AG09319 (cell line): ENCODE results near the gene NLGN1.

Experiments used
- DNase-seq: peaks from one replicate; pipeline ENCODE4 v3.0.0-alpha.2; 2010; ENCODE audit warnings: low read depth; ENCODE audit errors: extremely low read depth
- TF ChIP-seq, protein P1 (sequence below): IDR thresholded peaks from 2 replicates; pipeline ENCODE4 v1.5.1; 2011; ENCODE audit warnings: low read depth, mild to moderate bottlenecking, inconsistent platforms, low read length, moderate library complexity

NLGN1 gene

DNA sequence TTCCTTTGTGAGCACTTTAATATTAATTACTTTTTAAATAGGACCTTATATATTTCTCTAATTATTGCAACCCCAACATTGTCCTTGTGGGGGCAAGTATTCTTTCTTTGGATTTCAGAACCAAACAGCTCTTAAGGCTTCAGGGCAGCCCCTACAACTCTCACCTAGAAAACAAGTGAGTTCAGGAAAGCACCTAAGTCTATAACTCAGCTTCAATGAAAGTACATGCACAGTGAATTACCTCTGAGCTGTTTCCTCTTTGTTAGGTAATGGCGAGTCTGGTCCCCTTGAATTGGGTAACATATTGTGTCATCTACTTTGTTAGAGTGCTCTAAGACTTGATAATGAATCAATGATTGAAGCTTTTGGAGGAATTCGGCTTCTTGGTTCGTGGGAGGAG is 545.7 kb downstream of the NLGN1 start:
- TF ChIP-seq, protein P1, sequence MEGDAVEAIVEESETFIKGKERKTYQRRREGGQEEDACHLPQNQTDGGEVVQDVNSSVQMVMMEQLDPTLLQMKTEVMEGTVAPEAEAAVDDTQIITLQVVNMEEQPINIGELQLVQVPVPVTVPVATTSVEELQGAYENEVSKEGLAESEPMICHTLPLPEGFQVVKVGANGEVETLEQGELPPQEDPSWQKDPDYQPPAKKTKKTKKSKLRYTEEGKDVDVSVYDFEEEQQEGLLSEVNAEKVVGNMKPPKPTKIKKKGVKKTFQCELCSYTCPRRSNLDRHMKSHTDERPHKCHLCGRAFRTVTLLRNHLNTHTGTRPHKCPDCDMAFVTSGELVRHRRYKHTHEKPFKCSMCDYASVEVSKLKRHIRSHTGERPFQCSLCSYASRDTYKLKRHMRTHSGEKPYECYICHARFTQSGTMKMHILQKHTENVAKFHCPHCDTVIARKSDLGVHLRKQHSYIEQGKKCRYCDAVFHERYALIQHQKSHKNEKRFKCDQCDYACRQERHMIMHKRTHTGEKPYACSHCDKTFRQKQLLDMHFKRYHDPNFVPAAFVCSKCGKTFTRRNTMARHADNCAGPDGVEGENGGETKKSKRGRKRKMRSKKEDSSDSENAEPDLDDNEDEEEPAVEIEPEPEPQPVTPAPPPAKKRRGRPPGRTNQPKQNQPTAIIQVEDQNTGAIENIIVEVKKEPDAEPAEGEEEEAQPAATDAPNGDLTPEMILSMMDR: no peak
- no peak for DNase-seq

- TF ChIP-seq, protein P1: no peak
- DNase-seq: no peak
These were observed 547.6 kb downstream of the NLGN1 start for GRCh38 chr3:173945170-173945569.

- TF ChIP-seq, protein P1: no peak
- DNase-seq: no peak
These were observed 548.3 kb downstream of the NLGN1 start for GRCh38 chr3:173945806-173946205.

- TF ChIP-seq, protein P1: no peak
- DNase-seq: no peak
These were observed 557.1 kb downstream of the NLGN1 start for GRCh38 chr3:173954647-173955046.

DNA sequence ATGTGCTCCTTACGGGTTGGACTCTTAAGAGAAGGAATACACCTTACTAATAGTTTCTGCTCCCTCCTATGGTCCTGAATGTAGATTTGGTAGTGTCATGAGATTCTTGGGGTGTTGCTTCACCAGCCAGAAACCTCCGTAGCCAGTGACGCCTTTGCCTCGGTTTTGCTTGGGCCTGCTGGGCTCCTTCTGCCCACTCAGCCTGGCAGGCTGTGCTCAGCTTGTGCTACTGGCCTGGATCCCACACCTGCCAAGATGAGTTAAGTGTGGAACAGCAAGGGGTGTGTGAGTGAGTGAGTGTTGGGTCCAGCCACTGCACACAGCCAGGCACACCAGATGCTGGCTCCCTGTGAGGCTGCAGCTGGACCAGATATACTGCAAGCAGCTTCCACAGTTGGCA is 560.1 kb downstream of the NLGN1 start:
- TF ChIP-seq, protein P1: no peak
- no peak for DNase-seq

- TF ChIP-seq, protein P1: no peak
These were observed 561.3 kb downstream of the NLGN1 start for GRCh38 chr3:173958805-173959204.

GRCh38 chr3:173970281-173970680 is 572.7 kb downstream of the NLGN1 start:
- no peak for DNase-seq
- TF ChIP-seq, protein P1: no peak

More at GRCh38 chr3:173958805-173959204, 561.3 kb downstream of the NLGN1 start:
- no peak for DNase-seq
